Hair follicular keratinocyte (primary cell): ENCODE results near the gene CYP2D6. TPM values are rescaled to one million over a fixed set of nuclear protein-coding genes. Genes with fewer than 3 reads are reported as not detected.

Experiments
- total RNA-seq: library from RNA; depleted of rRNA; stranded (reverse); fragments of >200 nt; gene quantifications from 2 replicates; pipeline ENCODE4 v1.2.3, GENCODE V29; 2015

Gene CYP2D6
- 0.04 and 0.47 TPM in 2 replicates for total RNA-seq

DNA sequence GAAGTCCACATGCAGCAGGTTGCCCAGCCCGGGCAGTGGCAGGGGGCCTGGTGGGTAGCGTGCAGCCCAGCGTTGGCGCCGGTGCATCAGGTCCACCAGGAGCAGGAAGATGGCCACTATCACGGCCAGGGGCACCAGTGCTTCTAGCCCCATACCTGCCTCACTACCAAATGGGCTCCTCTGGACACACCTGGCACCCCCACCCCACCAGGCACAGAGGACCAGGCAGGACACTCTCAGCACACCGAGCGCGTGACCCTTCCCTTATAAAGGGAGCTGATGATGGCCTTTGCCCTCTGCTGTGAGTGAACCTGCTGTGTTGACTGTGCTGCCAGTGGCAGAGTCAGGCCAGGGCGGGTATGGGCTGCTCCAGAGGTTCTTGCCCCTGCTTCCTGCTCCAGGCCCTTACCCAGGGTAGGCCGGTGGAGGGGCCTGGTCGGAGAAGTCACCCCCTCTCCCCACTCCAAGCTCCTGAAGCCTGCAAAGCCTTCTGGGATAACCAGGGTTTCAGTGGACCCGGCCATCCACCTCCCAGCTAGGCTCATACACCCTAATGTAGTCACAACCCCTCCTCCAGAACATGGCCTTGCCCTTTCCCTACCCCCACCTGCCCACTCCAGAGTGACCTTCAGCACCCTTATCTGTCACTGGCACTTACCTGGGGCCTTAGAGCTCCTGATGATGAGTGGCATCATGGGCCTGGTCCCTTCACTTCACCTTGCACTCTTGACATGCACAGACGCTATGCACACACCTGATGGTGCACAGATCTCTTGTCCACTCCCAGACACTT, at the start of gene CYP2D6:
TSS of gene CYP2D6 (minus strand) at position 172 of the 793 bp plus-strand sequence. CDS start at position 153, 19 bp downstream.

DNA sequence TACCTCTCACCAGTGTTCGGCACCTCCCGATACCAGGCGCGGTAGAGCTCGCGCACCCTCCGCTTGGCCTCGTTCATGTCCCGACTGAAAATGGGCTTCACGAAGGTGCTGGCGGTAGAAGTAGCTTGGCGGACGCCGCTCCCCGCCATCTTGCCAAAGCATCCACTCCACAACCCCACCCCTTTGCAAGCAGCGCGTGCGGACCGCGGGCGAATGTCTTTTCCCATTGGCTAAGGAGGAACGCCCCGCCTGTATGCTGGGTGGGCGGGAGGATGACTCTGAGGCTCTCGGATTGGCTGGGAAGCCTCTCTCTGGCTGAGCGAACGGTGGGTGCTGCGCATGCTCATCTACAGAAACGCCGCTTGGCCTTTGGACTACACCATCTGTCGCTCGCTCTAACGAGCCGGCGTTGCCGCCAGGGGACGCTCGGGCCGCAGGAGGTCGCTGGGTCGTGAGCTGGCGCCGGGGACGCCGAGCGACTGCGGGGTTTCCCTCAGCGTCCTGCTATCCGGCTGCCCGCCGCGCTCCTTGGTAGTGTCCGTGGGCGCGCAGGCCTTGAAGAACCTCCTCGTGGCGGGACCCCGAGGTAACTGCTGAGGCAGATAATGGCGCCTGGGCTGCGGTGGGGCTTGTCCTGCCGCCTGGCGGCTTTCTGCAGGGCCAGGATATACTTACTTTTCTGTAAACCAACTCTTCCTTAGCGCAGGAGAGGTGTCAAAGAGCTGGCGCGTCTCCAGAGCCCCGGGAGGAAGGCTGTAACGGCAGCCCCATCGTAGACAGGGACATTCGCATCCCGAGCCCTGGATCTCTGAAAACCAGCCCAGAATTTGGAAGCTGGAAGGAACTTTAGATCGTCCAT, 39.8 kb downstream of the CYP2D6 start, which contains the start of gene NDUFA6:
TSS of gene NDUFA6 (minus strand) at position 177 of the 859 bp plus-strand sequence. CDS start at position 149, 28 bp downstream.

DNA sequence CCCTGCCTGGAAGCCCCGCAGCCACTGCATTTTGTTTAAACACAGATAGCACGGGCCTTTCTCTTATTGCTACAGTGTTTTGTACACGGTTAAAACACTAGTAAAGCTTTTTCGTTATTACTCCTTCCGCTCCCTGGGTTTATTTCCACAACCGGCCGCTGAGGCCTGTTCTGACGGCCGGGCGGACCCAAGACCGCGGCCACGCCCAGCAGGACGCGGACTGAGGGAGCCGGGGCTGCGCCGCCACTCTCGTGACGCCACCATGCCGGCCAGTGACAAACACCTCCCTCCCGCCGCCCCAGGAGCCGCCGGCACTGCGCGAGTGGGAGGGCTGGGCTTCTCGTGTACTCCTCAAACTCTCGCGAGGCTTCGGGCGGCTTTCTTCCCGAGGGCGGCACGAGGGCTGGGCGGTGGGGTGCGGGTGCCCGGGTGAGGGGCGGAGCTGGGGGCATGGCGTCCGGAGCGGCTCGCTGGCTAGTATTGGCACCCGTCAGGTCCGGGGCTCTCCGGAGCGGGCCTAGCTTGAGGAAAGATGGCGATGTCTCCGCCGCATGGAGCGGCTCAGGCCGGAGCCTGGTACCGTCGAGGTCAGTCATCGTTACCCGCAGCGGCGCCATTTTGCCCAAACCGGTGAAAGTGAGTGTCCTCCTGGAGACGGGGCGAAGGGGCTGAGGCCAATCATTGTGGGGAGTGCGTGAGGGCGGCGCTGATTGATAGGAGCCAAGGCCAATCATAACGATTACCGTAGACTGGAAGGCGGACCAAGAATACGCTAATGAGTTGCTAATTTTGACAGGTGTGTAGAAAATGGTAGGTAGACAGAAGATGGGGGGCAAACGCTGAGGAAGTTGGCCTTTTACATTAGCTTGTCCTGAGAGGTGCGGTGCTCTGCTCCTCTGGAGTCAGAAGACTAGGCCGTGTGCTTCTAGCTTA, 51.0 kb downstream of the CYP2D6 start, which contains the start of gene SMDT1:
TSS of gene SMDT1 (plus strand) at position 382 of the 933 bp plus-strand sequence. CDS start at position 451, 69 bp downstream.

Other genes with a start within 250 kb of the CYP2D6 start
- gene SHISA8, start 215.7 kb downstream of the CYP2D6 start, total RNA-seq: not detected in 2 replicates
- gene TNFRSF13C, start 204.0 kb downstream of the CYP2D6 start, total RNA-seq: 0.23 TPM in 1 of 2 replicates, not detected in the other
- gene CENPM, start 183.7 kb downstream of the CYP2D6 start, total RNA-seq: 9.0 and 35.0 TPM in 2 replicates
- gene SEPTIN3, start 161.4 kb downstream of the CYP2D6 start, total RNA-seq: 0.08 TPM in 1 of 2 replicates, not detected in the other
- gene WBP2NL, start 132.0 kb downstream of the CYP2D6 start, total RNA-seq: not detected in 2 replicates
- 25.4 and 27.9 TPM in 2 replicates for gene NAGA, start 60.0 kb downstream of the CYP2D6 start, total RNA-seq
- gene PHETA2, start 56.6 kb downstream of the CYP2D6 start, total RNA-seq: 6.3 and 9.5 TPM in 2 replicates
- 3.0 and 5.1 TPM in 2 replicates for gene SMDT1, start 51.1 kb downstream of the CYP2D6 start, total RNA-seq
- 47.7 and 54.7 TPM in 2 replicates for gene NDUFA6, start 40.0 kb downstream of the CYP2D6 start, total RNA-seq
- gene TCF20, start 139.8 kb upstream of the CYP2D6 start, total RNA-seq: 46.1 and 48.0 TPM in 2 replicates